Tibial artery (tissue), 4 donors: ENCODE results near the gene TFDP2.

Source experiments
- DNase-seq, 2 donors: peaks; one replicate each; pipeline ENCODE4 v3.0.0-alpha.2; 2019
- H3K27ac ChIP-seq, 2 donors: fragments of 200-600 bp; sonication (generic) in 1 of 2; 1 replicate in 1 of 2; 2 replicates in 1 of 2; pipeline ENCODE4 v1.5.1; 2018 to 2019; ENCODE audit warnings: mild to moderate bottlenecking in 1 of 2
- H3K27me3 ChIP-seq, 2 donors: fragments of 200-600 bp; sonication (generic) in 1 of 2; one replicate each; pipeline versions ENCODE4 v1.5.1 to v1.6.0; 2016 to 2019
- H3K36me3 ChIP-seq, 3 donors: fragments of 200-600 bp; sonication (generic) in 2 of 3; one replicate each; pipeline ENCODE4 v1.5.1; 2016 to 2019; ENCODE audit warnings: mild to moderate bottlenecking in 2 of 3
- H3K4me1 ChIP-seq, 4 donors: fragments of 200-600 bp; sonication (generic) in 2 of 4; 1 replicate in 3 of 4; 2 replicates in 1 of 4; pipeline ENCODE4 v1.5.1; 2016 to 2019
- H3K4me3 ChIP-seq, 2 donors: fragments of 200-600 bp; sonication (generic) in 1 of 2; 1 replicate in 1 of 2; 2 replicates in 1 of 2; pipeline ENCODE4 v1.5.1; 2018 to 2019; ENCODE audit warnings: mild to moderate bottlenecking in 2 of 2
- H3K9me3 ChIP-seq, 3 donors: fragments of 200-600 bp; sonication (generic) in 1 of 3; one replicate each; pipeline ENCODE4 v1.5.1; 2016 to 2019
- CTCF ChIP-seq, 2 experiments: fragments of 200-600 bp in 1 of 2; fragments of 450-650 bp in 1 of 2; IDR thresholded peaks; one replicate each; pipeline ENCODE4 v1.5.1; 2017 to 2019; ENCODE audit warnings: antibody characterized with exemption in 2 of 2, mild to moderate bottlenecking in 1 of 2, moderate library complexity in 1 of 2
- intact Hi-C: fragments of 100-400 bp; cut with DNase I; formaldehyde crosslinking; loops from one replicate; pipeline ENCODE4 v1.15.0; 2023; ENCODE audit warnings: low total_unique reads

TFDP2 gene

GRCh38 chr3:142118911-142119310, 30.4 kb downstream of the TFDP2 start:
- intact Hi-C loops: no loop called here
- DNase-seq: no peak
- Histone ChIP-seq H3K4me1 (peaks cover 0 to 3% (median 0%) of the 10 kb centered on the region in 4 donors), H3K36me3 (no peaks in the 10 kb centered on the region), H3K9me3 (no peaks in the 10 kb centered on the region), H3K27me3 (no peaks in the 10 kb centered on the region), H3K27ac (no peak overlapping the region), H3K4me3 (no peak overlapping the region)
- no peak for TF ChIP-seq CTCF (IDR thresholded peaks at IDR 0.05)

- Histone ChIP-seq H3K4me1 (peaks cover 0 to 3% (median 0%) of the 10 kb centered on the region in 4 donors), H3K36me3 (no peaks in the 10 kb centered on the region), H3K9me3 (no peaks in the 10 kb centered on the region), H3K27me3 (no peaks in the 10 kb centered on the region), H3K27ac (no peak overlapping the region), H3K4me3 (no peak overlapping the region)
- intact Hi-C loops: no loop called here
- no peak for DNase-seq
- TF ChIP-seq CTCF (IDR thresholded peaks at IDR 0.05): no peak
These were observed 32.1 kb downstream of the TFDP2 start for GRCh38 chr3:142117056-142117851.

GRCh38 chr3:142115867-142116668, 33.3 kb downstream of the TFDP2 start:
- Histone ChIP-seq H3K27me3 (no peaks in the 10 kb centered on the region), H3K9me3 (no peaks in the 10 kb centered on the region), H3K4me3 (no peak overlapping the region), H3K4me1 (peaks cover 0 to 3% (median 0%) of the 10 kb centered on the region in 4 donors), H3K27ac (no peak overlapping the region), H3K36me3 (no peaks in the 10 kb centered on the region)
- intact Hi-C loops: no loop called here
- TF ChIP-seq CTCF (IDR thresholded peaks at IDR 0.05): no peak
- DNase-seq: no peak

- intact Hi-C loops: no loop called here
- H3K4me1 ChIP-seq: peaks cover 0 to 3% (median 0%) of the 10 kb centered on the region in 4 donors
- no peak for TF ChIP-seq CTCF (IDR thresholded peaks at IDR 0.05)
- H3K36me3 ChIP-seq: no peaks in the 10 kb centered on the region
- H3K27ac ChIP-seq: no peak overlapping the region
- no peaks in the 10 kb centered on the region for H3K9me3 ChIP-seq
- H3K27me3 ChIP-seq: no peaks in the 10 kb centered on the region
- no peak overlapping the region for H3K4me3 ChIP-seq
- DNase-seq: no peak
These were observed 36.7 kb downstream of the TFDP2 start for GRCh38 chr3:142112601-142113000.

- TF ChIP-seq CTCF (IDR thresholded peaks at IDR 0.05): no peak
- intact Hi-C loops: no loop called here
- H3K4me1 ChIP-seq: no peaks in the 10 kb centered on the region
- H3K36me3 ChIP-seq: no peaks in the 10 kb centered on the region
- H3K27ac ChIP-seq: no peak overlapping the region
- H3K4me3 ChIP-seq: no peak overlapping the region
- no peaks in the 10 kb centered on the region for H3K27me3 ChIP-seq
- DNase-seq: no peak
- no peaks in the 10 kb centered on the region for H3K9me3 ChIP-seq
These were observed 42.8 kb downstream of the TFDP2 start for GRCh38 chr3:142106548-142106947.
